ENCODE results near the gene IL20RA.

The IL20RA gene

DNA sequence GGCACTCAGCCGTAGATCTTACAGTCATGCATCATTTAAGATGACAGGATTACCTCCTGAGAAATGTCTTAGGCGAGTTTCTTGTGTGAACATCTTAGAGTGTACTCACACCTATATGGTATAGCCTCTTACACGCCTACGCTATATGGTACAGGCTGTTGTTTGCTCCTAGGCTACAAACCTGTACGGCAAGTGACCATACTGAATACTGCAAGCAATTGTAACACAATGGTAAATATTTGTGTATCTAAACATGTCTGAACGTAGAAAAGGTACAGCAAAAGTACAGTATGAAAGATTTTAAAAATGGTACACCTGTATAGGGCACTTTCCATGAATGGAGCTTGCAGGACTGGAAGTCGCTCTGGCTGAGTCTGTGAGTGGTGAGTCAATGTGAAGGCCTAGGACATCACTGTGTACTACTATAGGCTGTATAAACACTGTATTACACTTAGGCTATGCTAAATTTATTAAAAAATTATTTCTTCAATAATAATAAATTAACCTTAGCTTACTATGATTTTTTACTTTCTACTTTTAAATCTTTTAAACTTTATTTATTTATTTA lies 541 bp upstream of the IL20RA start:
- no peak for DNase-seq

DNA sequence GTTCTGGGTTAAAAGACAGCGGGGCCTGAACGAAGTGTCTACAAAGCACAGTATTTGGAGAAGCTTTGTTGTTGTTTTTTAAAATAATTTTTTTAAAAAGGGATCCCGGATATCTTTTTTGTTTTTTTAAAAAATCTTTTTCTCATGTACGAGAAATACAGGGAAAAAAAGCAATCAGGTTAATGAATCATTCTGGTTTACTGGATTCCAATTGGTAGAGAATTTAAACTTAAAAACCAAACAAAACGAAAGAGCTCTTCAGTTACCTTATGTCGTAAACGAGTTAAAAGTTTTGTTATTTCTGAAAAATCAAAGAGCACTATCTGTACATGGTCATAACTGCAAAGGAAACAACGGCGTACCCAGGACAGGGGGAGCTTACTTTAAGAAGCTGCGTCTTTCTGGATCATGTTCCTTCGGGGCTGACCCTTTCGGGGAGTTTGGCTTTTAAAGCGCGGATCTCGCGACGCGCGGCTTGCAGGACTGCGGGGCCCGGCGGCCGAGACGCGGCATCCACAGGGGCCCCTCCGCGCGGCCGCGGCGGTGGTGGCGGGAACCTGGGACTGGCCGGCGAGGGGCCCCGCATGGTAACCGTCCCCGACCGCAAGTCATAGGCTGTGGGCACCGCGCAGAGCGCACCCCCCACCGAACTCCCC lies 927 bp downstream of the IL20RA start:
- no peak for DNase-seq

DNA sequence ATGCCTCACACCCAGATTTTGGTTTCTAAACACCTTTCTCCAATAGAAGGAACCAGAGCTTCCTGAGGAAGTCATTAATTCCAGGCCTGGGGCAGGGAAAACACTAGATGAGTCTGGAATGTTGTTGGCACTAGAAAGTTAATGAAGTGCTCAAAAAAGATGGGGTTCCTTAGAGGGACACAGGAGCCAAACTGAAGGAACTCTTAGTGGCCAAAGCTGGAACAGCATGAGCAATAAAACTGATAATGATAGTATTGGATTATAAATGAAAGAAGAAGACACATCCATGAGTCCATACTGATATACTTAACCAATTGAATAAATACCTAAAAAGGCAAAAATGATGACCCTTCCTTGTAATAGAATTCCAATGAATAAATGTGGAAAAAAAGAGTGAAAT lies 4.4 kb downstream of the IL20RA start:
- DNase-seq = no peak

DNA sequence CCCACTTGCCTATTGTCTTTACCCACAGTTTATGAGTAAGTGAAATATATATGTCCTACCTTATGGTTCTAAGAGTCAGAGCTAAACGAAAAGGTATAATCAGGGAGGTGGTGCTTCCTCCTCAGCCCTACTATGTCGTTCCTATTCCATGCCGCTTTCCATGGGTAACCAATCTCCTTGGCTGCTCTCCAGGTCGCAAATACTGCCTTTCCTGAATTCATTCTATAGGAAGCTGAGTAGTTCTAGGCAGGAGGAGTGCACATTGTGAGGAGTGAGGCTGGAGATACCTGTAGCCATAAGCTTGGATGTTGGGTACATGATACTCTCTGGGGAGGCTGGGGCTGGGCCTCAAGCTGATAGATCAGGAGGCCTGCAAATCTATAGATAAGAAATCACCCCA lies 5.8 kb downstream of the IL20RA start:
- no peak for DNase-seq

DNA sequence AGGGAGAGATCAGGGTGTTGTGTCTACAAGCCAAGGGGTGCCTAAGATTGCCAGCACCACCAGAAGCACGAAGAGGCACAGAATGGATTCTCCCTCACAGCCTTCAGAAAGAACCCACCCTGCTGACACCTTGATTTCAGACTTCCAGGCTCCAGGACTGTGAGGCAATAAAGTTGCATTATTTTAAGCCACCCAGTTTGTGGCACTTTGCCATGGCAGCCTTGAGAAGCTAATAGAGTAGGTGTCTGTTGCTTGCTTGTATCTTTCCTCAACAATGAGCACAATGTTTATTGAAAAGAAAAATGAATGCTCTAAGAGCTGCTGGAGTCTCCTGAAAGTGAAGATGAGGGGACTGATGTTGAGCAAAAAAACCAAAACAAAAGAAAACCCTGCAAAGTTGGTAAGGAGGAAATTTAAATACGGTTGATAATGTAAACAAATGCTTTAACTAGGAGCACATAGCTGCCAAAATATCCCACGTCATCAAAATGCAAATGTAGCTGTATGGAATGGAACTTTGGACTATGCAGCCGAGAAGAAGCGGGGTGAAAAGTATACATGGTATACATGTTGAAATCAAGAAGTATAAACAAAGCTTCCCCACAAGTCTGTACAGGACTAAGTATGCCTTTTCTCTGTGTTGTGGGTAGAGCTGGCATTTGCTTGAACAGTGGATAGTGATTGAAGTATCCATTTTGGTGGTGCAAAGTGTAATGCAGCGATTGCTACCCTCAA lies 8.0 kb downstream of the IL20RA start:
- DNase-seq = no peak

DNA sequence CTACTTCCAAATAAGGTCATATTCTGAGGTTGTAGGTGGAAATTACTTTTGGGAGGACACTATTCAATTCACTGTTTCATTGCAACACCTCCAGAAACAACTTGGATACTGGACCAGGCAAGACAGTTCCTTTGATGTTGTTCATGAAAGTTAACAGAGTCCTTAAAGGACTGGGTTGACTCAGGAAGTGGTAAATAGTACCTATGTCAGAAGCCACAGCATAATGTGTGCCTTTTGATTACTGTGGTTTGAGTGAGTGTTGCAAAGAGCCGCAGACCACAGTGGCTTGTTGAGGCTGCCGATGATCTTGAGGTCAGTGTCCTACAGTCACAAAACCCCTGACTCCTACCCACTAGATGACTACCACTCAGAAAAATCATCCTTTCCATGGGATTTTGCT lies 10.9 kb downstream of the IL20RA start:
- no peak for DNase-seq

DNA sequence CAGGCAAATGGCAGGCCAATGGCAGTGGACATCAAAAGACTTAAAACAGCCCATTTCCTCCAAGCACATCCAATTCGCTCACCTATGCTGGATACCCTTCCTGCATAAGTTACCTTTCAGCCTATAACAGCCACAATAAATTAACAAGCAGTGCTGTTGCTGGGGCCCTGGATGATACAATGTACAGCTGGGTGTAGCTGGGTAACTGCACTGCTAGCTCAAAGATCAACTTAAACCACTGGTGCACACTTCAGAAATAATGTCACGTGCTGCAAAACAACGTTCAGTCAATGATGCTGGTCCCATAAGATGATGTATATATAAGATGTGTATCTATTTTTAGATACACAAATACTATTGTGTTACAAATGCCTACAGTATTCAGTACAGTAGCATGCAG lies 13.6 kb downstream of the IL20RA start:
- no peak for DNase-seq

DNA sequence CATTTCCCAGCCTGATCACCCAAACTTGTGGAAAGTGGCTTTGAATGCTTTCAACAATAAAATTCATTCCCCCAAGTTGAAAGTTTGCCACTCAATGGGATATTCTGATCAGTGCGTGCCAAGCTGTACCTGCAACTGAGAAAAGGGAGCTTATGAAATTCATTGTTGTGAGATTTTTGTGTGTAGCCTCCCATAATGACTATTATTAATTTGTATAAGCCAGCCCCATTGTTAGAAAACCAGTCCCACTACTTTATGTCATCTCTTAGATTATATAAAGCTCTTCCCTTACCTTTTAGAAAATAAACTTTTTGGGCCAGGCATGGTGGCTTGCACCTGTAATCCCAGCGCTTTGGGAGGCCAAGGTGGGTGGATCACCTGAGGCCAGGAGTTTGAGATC lies 15.9 kb downstream of the IL20RA start:
- DNase-seq = no peak

DNA sequence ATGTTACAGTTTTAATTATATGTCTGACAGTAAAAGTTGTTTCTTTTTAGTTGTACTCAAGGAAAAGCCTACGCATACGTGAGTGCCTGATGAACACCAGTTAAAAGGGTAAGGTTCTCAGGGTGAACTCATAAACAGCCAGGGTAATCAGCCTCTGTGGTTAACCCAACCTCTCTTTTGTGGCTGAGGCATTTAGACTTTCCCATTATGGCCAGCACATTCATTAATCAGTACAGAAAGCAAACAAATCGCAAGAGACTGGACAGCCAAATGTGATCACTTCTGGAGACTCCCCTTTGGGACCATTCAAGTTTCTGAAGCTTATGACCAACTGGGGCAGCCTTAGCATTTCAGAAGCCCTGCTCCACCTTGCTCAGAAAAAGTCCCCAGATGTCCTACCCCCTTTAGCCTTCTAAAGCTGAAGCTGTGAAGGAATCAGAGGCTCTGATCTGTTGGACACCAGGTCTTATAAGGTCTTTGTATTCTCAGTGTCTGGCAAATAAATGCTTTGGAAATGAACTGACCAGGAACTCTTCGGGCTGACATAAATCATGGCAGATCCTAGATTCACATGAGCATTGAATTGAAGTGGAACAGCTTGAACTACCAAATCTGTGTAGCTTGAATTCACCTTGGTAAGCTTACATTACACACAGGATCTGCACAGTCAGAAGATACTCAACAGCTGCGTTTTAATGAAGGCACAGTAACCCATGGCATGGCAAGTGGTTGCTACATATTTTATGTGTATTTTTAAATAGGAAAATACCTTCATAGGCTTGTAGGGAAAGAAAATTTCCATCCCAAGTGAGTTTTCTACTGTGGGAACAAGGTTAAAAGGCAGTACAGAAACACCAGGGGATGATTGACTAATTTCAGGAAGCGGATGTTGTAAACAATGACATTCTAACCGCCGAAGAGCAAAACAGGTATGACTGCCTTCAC lies 18.7 kb downstream of the IL20RA start:
- no peak for DNase-seq

DNA sequence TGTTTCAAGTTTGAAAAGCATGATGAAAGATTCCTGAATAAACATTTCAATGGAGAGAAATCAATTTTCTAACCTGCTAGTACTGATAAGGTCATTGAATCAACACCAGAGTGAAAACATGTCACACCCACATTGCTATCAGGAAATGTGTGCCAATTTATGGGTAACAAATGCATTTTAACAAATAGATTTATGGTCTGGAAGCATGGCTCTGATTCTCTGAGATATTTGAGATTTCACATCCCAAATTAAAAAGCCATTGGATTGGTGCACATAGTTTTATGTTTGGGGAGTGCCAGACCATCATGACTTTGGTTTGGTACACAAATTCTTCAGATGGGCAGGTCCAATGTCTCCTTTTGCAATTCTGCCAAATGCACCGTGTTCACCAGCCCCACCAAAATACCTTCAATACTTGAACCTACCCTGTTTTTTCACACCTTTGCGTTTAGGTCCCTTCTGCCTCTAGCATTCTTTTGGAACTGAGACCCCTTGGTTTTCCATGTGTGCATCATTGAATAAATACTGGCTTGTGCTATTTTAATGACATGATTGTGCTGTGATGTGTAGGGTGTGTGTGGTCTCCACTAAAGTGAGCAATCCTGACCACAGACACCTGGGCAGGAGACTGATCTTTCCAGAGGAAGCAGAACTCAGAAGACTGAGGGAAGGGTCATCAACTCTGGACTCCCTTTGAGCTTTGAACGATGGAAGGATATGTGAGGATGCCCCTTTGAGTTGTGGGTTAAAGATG lies 20.4 kb downstream of the IL20RA start:
- no peak for DNase-seq

DNA sequence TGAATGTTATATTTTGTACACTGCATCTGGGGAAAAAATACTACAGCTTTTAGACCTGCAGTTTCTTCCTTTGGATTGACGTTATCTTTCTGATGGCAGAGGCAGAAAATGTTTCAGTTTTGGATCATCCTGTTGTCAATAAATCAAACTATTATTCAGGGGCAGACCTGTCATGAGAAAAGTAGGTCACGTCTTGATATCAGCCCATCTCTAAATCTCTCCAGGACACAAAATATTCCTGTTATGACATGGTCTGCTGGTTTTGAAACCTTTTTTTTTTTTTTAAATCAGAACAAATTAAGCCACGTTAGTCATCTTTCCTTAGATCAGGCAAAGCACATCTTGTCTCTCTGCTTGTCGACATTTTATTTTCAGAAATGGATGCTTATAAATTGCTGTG lies 24.0 kb downstream of the IL20RA start:
- no peak for DNase-seq

DNA sequence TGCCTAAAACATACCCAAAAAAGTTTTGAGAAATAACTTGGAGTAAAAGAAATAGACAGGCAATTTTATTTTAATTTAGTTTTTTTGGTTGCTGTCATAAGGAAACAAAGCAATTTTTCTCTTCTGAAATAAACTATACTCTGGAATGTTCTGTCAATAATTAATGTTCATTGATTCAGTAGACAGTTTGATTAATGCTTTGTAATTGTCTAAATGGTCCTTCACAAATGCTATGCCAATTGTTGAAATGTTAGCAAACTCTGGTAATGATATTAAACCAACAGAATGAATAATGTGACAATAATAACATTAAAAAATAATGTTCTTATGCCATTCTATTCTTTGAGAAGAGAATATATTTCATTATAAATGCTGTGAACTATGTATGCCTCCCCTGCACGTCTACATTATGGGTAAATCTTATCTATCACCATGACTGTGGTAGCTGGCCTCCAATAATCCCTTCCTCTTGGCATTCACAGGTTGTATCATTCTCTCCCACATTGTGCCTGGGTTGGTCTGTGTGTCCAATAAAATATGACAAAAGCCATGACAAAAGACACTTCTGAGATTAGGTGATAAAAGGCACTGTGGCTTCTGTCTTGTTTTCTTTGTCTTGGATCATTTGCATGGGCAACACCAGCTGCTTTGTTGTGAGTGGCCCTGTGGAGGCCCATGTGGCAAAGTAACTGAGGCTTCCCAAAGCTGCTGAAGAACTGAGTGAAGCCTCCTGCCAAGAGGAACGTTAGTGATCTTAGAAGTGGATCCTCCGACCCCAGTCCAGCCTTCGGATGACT lies 25.1 kb downstream of the IL20RA start:
- DNase-seq = no peak

DNA sequence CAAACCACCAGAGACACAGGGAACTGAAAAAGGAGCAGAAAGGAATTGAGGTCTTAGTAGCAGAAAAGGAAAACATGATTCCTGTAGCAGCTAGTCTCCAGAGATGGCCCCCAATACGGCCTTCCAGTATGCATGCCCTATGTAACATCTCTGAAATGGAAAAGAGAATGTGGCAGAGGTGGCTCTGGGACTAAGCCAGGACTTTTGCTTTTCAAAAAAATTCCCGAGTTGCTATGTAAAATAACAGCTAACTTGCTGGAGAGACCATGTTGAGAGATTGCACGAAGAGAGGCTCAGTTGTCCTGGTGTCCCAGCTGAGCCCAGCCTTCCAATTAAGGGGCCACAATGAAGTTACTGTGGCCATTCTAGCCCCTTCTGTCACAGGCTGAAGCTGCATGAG lies 27.7 kb downstream of the IL20RA start:
- no peak for DNase-seq

DNA sequence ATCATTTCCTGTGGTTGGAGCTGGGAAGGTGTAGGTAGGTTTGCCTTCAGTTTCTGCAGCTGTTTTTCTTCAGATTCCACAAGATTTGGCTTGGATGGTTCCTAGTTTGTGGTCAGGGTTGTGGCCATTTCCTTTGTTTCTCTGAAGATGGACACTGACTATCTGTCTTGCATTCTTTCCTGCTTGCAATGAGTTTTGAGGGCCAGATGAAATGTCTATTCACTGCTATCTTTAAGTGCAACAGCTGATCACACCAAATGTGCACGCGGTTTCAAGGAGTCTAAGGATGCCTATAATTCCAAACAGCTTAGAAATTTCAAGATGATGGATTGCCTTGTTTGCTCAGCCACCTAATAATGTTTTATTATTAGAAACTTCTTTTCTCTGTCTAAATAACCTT lies 28.4 kb downstream of the IL20RA start:
- DNase-seq = no peak

DNA sequence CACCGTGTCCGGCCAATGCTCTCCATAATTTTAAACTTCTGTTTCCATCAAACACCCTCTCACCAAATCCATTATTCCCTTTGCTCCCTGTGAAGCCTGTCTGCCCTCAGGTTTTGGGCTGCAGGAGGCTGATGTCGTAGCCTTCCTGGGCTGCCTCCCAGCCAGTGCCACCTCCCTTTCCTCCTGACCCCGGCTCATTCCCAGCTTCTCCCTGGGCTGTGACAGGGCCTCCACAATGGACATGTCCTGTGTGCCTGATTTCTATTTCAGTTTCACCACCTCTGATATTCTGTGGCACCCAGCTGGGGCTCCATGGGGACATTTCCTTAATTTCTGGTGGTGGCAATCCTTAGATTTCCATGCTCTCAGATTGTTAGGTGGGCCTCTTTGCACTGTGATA lies 28.8 kb downstream of the IL20RA start:
- no peak for DNase-seq

DNA sequence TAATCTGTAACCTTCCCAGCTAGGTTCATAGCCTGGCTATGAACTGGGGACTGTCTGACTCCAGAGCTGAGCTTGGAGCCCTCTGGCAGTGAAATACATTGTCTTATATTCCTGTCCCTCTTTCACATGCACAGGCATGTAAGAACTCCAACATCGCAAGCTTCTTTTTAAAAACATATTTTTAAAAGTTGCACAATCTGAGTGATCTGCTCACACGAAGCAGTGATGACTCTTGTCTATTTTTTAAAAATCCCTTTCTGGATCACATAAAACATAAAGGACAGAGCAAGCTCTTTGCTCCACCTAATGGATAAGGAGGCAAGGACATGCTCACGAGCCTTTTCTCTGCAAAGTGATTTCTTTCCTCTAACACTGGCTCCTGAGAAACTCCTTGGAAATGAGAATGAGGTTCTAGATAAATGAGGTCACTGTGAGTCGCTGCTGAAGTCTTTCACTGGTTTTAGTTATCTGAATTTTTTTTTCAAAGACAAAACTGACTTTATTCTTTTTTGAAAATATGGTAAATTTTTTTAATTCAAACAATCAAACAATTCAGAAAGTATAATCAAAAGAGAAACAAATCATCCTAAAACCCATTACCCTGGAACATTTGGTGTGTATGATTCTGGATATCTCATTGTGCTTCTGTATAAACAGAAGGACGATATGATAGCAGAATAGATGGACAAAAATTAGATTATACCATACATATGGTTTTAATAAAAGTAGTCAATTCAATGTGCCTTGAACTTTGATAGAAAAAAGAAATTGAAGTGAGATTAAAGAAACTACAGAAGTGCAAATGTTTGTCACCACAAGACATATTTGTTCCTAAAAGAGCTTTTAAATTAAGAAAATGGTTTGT lies 30.8 kb downstream of the IL20RA start:
- no peak for DNase-seq

DNA sequence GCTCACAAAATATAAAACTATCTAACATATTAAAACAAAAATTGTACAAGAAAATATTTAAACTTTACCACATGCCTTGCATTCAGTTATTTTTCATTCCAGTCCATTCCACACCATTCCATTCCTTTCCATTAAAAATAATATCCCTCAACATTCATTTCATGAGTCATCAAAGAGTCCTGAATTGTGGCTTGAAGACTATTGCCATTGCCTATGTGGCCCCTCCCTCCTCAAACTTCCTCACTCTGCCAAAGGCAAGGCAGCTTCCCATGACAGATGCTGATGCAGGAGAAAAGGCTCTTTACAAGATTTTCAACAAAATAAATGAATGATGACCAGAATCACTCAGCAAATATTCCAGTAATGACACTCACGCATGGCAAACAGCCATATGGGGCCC lies 31.7 kb downstream of the IL20RA start:
- DNase-seq = no peak

DNA sequence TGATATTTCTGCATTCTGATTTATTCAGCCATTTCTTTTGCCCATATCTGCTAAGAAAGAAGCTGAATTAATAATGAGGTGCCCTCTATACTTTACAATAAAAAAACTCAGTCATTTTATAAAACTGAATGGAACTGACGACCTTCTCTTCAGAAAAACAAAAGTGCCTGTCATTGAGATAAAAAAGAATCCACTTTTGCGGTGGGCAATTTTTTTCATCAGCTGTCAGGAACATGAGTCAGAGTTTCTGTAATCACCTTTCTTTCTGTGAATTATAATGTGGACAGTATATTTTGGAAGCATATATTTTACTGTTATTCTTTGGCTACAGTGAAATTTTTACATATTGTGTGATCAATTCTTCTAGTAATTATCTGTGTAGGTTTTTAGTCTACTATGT lies 33.4 kb downstream of the IL20RA start:
- DNase-seq = no peak

DNA sequence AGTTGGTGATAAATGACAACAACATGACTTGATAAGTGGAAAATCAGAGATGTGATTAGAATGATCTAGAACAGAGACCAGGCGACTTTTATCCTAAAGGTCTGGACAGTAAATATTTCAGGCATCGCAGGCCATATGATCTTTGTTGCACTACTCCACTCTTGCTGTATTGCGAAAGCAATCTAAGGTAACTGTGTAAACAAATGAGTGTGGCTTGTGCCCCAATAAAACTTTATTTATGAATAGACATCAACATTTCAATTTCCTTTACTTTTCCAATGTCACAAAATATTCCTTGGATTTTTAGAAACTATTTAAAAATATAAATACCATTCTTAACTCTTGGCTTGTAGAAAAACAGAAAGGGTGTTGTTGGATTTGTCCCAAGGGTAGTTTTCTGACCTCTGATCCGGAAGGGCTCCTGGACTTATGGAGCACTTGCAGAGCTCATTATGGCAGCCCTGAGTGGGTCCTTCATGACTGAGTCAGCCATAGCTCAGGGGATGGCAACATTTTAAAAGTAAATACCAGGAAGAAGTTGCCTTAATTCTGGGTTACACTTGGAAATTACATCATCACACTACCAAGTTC lies 34.5 kb downstream of the IL20RA start:
- DNase-seq = no peak

DNA sequence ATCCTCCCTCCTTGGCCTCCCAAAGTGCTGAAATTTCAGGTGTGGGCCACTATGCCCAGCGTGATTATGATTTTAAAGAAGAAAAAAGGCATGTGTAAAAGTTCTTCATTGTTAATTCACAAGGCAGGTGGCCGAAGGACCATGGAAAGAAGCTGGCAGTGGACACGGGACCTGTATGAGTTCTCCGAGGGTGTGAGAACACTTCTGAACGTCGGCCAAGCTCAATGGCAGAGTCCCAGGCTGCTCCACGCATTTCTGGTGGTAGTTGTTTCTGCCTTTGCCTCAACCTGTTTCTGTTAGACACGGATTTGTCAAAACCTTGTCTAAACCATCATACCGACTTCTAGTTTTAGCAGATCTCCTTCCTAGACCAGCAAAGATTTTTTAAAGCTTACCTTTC lies 36.6 kb downstream of the IL20RA start:
- no peak for DNase-seq

Data from right forelimb (tissue), 1 donor.